SU-DHL-6 (cell line): ENCODE data around the gene NFIB.

Source experiments
- H2AFZ ChIP-seq: fragments of 200-600 bp; sonication (generic); 2 replicates; pipeline ENCODE4 v1.6.1; 2014; ENCODE audit warnings: low read depth, mild to moderate bottlenecking, moderate library complexity, mixed read lengths, antibody characterized with exemption, low read length; ENCODE audit not compliant: severe bottlenecking
- H3F3A ChIP-seq: fragments of 200-600 bp; shearing (Covaris generic); 2 replicates; pipeline ENCODE4 v1.6.0; 2016; ENCODE audit warnings: antibody characterized with exemption, mild to moderate bottlenecking; ENCODE audit not compliant: insufficient read depth
- H3K27ac ChIP-seq: fragments of 200-600 bp; sonication (generic); 2 replicates; pipeline ENCODE4 v1.5.1; 2016; ENCODE audit warnings: low read depth, mild to moderate bottlenecking, low read length, moderate library complexity, mixed read lengths
- H3K27me3 ChIP-seq: fragments of 200-600 bp; sonication (generic), shearing (Covaris generic); 2 replicates; pipeline ENCODE4 v1.6.0; 2014; ENCODE audit warnings: mild to moderate bottlenecking, low read length
- H3K36me3 ChIP-seq: fragments of 200-600 bp; sonication (generic); 2 replicates; pipeline ENCODE4 v1.6.1; 2014; ENCODE audit warnings: mild to moderate bottlenecking, low read length, mixed read lengths
- H3K4me2 ChIP-seq: fragments of 300-600, 200-600 bp; shearing (Covaris generic), sonication (generic); 2 replicates; pipeline ENCODE4 v1.6.0; 2014; ENCODE audit warnings: low read length, low read depth, mild to moderate bottlenecking; ENCODE audit not compliant: poor library complexity, severe bottlenecking
- H3K4me3 ChIP-seq: fragments of 200-600 bp; sonication (generic); 2 replicates; pipeline ENCODE4 v1.5.1; 2014; ENCODE audit warnings: antibody characterized with exemption, low read length, mild to moderate bottlenecking, mixed read lengths; ENCODE audit not compliant: insufficient read depth, poor library complexity, severe bottlenecking
- H3K79me2 ChIP-seq: fragments of 200-600 bp; sonication (generic); 2 replicates; pipeline ENCODE4 v1.6.1; 2014; ENCODE audit warnings: mild to moderate bottlenecking, low read length, moderate library complexity; ENCODE audit not compliant: insufficient read depth
- H3K9ac ChIP-seq: fragments of 200-600 bp; sonication (generic); 2 replicates; pipeline ENCODE4 v1.7.0; 2014; ENCODE audit warnings: mild to moderate bottlenecking, low read length
- H3K9me2 ChIP-seq: fragments of 200-600 bp; sonication (generic); replicated peaks from 2 replicates; pipeline ENCODE4 v1.6.1; 2014; ENCODE audit warnings: low read length; ENCODE audit not compliant: insufficient read depth
- H3K9me3 ChIP-seq: fragments of 200-600 bp; sonication (generic); 2 replicates; pipeline ENCODE4 v1.6.1; 2014; ENCODE audit warnings: low read length, mixed read lengths; ENCODE audit not compliant: insufficient read depth
- H4K20me1 ChIP-seq: fragments of 200-600 bp; sonication (generic); 2 replicates; pipeline ENCODE4 v1.6.1; 2014; ENCODE audit warnings: low read depth, mild to moderate bottlenecking, antibody characterized with exemption, low read length, moderate library complexity, mixed read lengths
- EZH2phosphoT487 ChIP-seq: fragments of 200-600 bp; sonication (generic), shearing (Covaris generic); conservative IDR thresholded peaks from 2 replicates; pipeline ENCODE4 v1.6.1; 2018; ENCODE audit warnings: mild to moderate bottlenecking, antibody characterized with exemption, low read length, moderate library complexity, mixed read lengths
- TF ChIP-seq, protein P1 (sequence below): fragments of 200-600 bp; sonication (generic); IDR thresholded peaks from one replicate; pipeline ENCODE4 v1.5.1; 2017; ENCODE audit warnings: antibody characterized with exemption, mild to moderate bottlenecking, low read length, moderate library complexity; ENCODE audit not compliant: insufficient read depth, poor library complexity, severe bottlenecking

NFIB gene

DNA sequence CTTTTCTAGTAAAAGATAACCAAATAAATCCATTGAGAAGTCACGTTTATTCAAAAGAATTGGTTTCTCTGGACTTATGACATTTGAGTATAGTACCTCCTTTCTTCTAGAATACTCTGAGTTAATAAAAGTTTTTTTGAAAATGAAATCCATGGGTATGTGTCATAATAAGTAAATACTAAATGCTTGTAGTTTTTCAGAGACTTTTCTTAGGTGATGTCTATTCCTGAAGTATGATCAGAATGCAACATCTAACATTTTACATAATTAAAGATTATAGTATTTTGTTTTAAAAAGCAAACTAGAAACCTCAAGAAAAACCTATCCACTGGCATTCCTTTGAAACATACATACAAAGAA, 63.2 kb downstream of the NFIB start:
- H3K27me3 ChIP-seq = no peaks in the 10 kb centered on the region
- H3F3A ChIP-seq = no peaks in the 10 kb centered on the region
- no peaks in the 10 kb centered on the region for H3K36me3 ChIP-seq
- H3K27ac ChIP-seq = no peak overlapping the region
- no peaks in the 10 kb centered on the region; the same call in 1 of the 2 replicates for H4K20me1 ChIP-seq
- H3K4me3 ChIP-seq = no peak overlapping the region
- no peak overlapping the region for H3K4me2 ChIP-seq
- H3K79me2 ChIP-seq = no peaks in the 10 kb centered on the region
- TF ChIP-seq, protein P1, sequence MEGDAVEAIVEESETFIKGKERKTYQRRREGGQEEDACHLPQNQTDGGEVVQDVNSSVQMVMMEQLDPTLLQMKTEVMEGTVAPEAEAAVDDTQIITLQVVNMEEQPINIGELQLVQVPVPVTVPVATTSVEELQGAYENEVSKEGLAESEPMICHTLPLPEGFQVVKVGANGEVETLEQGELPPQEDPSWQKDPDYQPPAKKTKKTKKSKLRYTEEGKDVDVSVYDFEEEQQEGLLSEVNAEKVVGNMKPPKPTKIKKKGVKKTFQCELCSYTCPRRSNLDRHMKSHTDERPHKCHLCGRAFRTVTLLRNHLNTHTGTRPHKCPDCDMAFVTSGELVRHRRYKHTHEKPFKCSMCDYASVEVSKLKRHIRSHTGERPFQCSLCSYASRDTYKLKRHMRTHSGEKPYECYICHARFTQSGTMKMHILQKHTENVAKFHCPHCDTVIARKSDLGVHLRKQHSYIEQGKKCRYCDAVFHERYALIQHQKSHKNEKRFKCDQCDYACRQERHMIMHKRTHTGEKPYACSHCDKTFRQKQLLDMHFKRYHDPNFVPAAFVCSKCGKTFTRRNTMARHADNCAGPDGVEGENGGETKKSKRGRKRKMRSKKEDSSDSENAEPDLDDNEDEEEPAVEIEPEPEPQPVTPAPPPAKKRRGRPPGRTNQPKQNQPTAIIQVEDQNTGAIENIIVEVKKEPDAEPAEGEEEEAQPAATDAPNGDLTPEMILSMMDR = no peak
- no peak for TF ChIP-seq EZH2phosphoT487
- H3K9me3 ChIP-seq = no peaks in the 10 kb centered on the region
- no peak overlapping the region for H3K9ac ChIP-seq
- H3K9me2 ChIP-seq = no peaks in the 10 kb centered on the region
- H2AFZ ChIP-seq = no peak overlapping the region

DNA sequence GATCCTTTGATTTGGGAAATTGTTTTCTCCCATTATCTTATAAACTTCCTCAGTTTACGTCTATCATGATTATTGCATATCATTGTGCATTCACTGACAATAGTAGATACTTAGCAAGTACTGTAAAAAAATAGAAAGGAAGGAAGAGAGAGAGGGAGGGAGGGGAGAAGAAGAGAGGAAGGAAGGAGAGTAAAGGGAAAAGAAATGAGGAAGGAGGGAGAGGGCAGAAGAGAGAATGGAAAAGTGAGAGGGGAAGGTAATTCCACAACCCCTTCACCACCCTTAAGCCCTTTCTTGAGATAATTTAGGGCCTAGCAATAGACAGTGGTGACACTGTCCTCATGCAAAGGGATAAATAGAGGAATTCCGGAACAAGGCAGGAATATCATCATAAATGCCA, 64.4 kb downstream of the NFIB start:
- H4K20me1 ChIP-seq = no peaks in the 10 kb centered on the region; the same call in 1 of the 2 replicates
- H3K27ac ChIP-seq = no peak overlapping the region
- no peak overlapping the region for H2AFZ ChIP-seq
- no peak overlapping the region for H3K9ac ChIP-seq
- H3K9me2 ChIP-seq = no peaks in the 10 kb centered on the region
- H3K4me3 ChIP-seq = no peak overlapping the region
- no peak overlapping the region for H3K4me2 ChIP-seq
- no peaks in the 10 kb centered on the region for H3K9me3 ChIP-seq
- H3F3A ChIP-seq = no peaks in the 10 kb centered on the region
- H3K36me3 ChIP-seq = no peaks in the 10 kb centered on the region
- no peaks in the 10 kb centered on the region for H3K79me2 ChIP-seq
- no peaks in the 10 kb centered on the region for H3K27me3 ChIP-seq
- no peak for TF ChIP-seq EZH2phosphoT487
- TF ChIP-seq, protein P1 = no peak

DNA sequence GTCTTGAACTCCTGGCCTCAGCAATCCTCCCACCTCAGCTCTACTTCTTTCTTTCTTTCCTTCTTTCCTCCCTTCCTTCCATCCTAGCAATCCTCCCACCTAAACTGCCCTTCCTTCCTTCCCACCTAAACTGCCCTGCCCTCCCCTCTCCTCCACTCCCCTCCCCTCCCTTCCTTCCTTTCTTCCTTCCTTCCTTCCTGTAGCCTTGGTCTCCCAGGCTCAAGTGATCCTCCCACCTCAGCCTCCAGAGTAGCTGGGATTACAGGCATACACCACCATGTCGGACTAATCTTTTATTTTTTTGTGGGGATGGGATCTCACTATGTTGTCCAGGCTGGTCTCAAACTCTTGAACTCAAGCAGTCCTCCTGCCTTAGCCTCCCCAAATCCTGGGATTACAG, 65.8 kb downstream of the NFIB start:
- Histone ChIP-seq H3K9ac (no peak overlapping the region), H3K27ac (no peak overlapping the region), H2AFZ (no peak overlapping the region), H3K4me3 (no peak overlapping the region), H4K20me1 (no peaks in the 10 kb centered on the region; the same call in 1 of the 2 replicates), H3K4me2 (no peak overlapping the region), H3F3A (no peaks in the 10 kb centered on the region), H3K9me2 (no peaks in the 10 kb centered on the region), H3K27me3 (0 out of 2 replicates have a peak, but pooled peaks cover 2% of the 10 kb centered on the region), H3K79me2 (no peaks in the 10 kb centered on the region), H3K9me3 (no peaks in the 10 kb centered on the region), H3K36me3 (no peaks in the 10 kb centered on the region)
- TF ChIP-seq, protein P1 = no peak
- TF ChIP-seq EZH2phosphoT487 = no peak
